NT2/D1 (cell line): ENCODE data around the gene JPH4.

Experiments used
- YY1 ChIP-seq: IDR thresholded peaks from 2 replicates; pipeline ENCODE4 v1.6.1; 2011; ENCODE audit not compliant: insufficient read length, insufficient read depth
- ZNF274 ChIP-seq: IDR thresholded peaks from 2 replicates; pipeline ENCODE4 v1.6.1; 2011; ENCODE audit warnings: mild to moderate bottlenecking, low read depth, low read length

- TF ChIP-seq ZNF274 (no peak), YY1 (no peak)
Observed at GRCh38 chr14:23612354-23612732, 33.8 kb upstream of the JPH4 start.
